T-cell (primary cell): ENCODE data around the gene DCUN1D3. TPM values are rescaled to one million over a fixed set of nuclear protein-coding genes. Genes with fewer than 3 reads are reported as not detected.

Source experiments
- ATAC-seq, 4 experiments: fragments of 200-7000 bp in 3 of 4; fragments of 150-1000 bp in 1 of 4; cut with Tn5 transposase; replicated peaks in 1 of 4; 1 replicate in 3 of 4; 2 replicates in 1 of 4; pipeline ENCODE4 v1.10.0; 2021; ENCODE audit warnings: moderate library complexity in 3 of 4, mild to moderate bottlenecking in 2 of 4, moderate number of reproducible peaks in 1 of 4
- CTCF ChIA-PET, 2 donors: fragments of 300-600 bp; sonication (Branson Sonifier 250); formaldehyde crosslinking; loops; one replicate each; lab custom pipeline; 2022; ENCODE audit warnings: antibody characterized with exemption in 2 of 2; lab: Charles Lee
- POLR2A ChIA-PET, 2 donors: fragments of 300-600 bp; sonication (Branson Sonifier 250); formaldehyde crosslinking; loops; one replicate each; lab custom pipeline; 2022; ENCODE audit warnings: antibody characterized with exemption in 2 of 2; lab: Charles Lee
- DNase-seq, 35 experiments: peaks; one replicate each; pipeline versions ENCODE4 v3.0.0 to v3.0.0-alpha.2; 2013 to 2023
- H3K27ac ChIP-seq: one replicate; pipeline ENCODE4 v1.5.1; 2013; ENCODE audit warnings: low read length
- H3K27me3 ChIP-seq, 2 experiments: replicated peaks in 1 of 2; 1 replicate in 1 of 2; 2 replicates in 1 of 2; pipeline versions ENCODE4 v1.6.1 to v1.7.0; 2013; ENCODE audit warnings: low read length in 1 of 2, mixed read lengths in 1 of 2; ENCODE audit not compliant: control insufficient read depth in 2 of 2, insufficient read depth in 2 of 2; ENCODE audit errors: extremely low read depth in 1 of 2
- H3K36me3 ChIP-seq, 2 donors: 1 replicate in 1 of 2; 2 replicates in 1 of 2; pipeline versions ENCODE4 v1.6.1 to v1.7.0; 2013; ENCODE audit warnings: low read length in 1 of 2; ENCODE audit not compliant: control insufficient read depth in 2 of 2, insufficient read depth in 1 of 2; ENCODE audit errors: extremely low read depth in 1 of 2
- H3K4me1 ChIP-seq, 2 experiments: 1 replicate in 1 of 2; 2 replicates in 1 of 2; pipeline versions ENCODE4 v1.6.1 to v1.7.0; 2013; ENCODE audit warnings: low read length in 2 of 2, mixed read lengths in 1 of 2; ENCODE audit not compliant: insufficient read depth in 2 of 2, control insufficient read depth in 1 of 2; ENCODE audit errors: extremely low read depth in 1 of 2
- H3K4me3 ChIP-seq, 2 donors: 1 replicate in 1 of 2; 2 replicates in 1 of 2; pipeline versions ENCODE4 v1.5.1 to v1.7.0; 2013; ENCODE audit warnings: mild to moderate bottlenecking in 2 of 2, low read length in 1 of 2, moderate library complexity in 1 of 2; ENCODE audit not compliant: control insufficient read depth in 1 of 2; ENCODE audit errors: extremely low read depth in 1 of 2
- H3K9me3 ChIP-seq: 2 replicates; pipeline ENCODE4 v1.7.0; 2013
- H3K27ac Mint-ChIP-seq, 2 donors: one replicate each; pipeline ENCODE4 v1.8.0; 2020 to 2021; ENCODE audit warnings: mild to moderate bottlenecking in 2 of 2, mixed read lengths in 2 of 2
- H3K27me3 Mint-ChIP-seq, 2 donors: one replicate each; pipeline ENCODE4 v1.8.0; 2021 to 2022; ENCODE audit warnings: mixed read lengths in 2 of 2
- H3K36me3 Mint-ChIP-seq: one replicate; pipeline ENCODE4 v1.8.0; 2021; ENCODE audit warnings: mixed read lengths
- H3K4me1 Mint-ChIP-seq, 3 donors: one replicate each; pipeline ENCODE4 v1.8.0; 2020 to 2022; ENCODE audit warnings: mixed read lengths in 3 of 3, mild to moderate bottlenecking in 1 of 3
- H3K4me3 Mint-ChIP-seq, 3 donors: one replicate each; pipeline ENCODE4 v1.8.0; 2020 to 2022; ENCODE audit warnings: mild to moderate bottlenecking in 3 of 3, mixed read lengths in 3 of 3, moderate library complexity in 3 of 3
- H3K9me3 Mint-ChIP-seq, 3 donors: one replicate each; pipeline ENCODE4 v1.8.0; 2020 to 2022; ENCODE audit warnings: mixed read lengths in 3 of 3
- WGBS: methylation state at CpG from one replicate; pipeline ENCODE4 v1.1.5; 2013; ENCODE audit warnings: missing lambda C conversion rate; ENCODE audit not compliant: insufficient coverage; 5-methylcytosine and 5-hydroxymethylcytosine counted together
- total RNA-seq, 35 experiments: library from RNA in 6 of 35; stranded (reverse) in 6 of 35; fragments of 120-200 nt in 1 of 35; gene quantifications; one replicate each; pipeline versions ENCODE4 v1.2.1 to v1.2.4 and lab custom pipeline; 2013 to 2026

DCUN1D3 gene
- total RNA-seq, 5 donors from 2014 or later (not counting 1 experiment from before 2014, with no cell fraction given) = 3.3 to 7.5 (median 5.7) TPM

DNA sequence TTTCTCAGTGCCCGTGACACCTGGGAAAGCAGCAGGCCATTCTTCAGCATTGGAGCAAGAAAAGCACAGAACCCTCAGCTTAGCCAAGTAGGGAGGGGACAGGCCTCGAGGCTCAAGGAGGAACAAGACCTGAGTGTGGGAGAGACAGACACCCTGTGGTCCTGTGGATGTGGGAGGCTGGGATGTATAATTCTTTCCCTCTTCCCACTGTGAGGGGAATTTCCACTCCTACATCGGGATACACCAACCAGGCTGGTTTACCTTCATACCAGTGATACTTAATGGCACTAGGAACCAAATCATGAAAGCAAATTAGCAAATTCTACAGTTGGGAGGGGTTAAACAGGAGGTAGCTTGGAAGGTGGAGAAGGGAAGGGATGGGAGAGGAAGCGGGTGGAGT lies 42.1 kb upstream of the DCUN1D3 start:
- ChIA-PET CTCF (interaction anchor here (0.7 kb wide), 2 partner anchors 64 to 971 kb away, joined by 5 to 11 read pairs; no protein-coding TSS in a partner anchor), POLR2A (interaction anchor here in 1 of 2 donors (0.6 kb wide), 1 partner anchor 350 kb away, joined by 4 read pairs; no protein-coding TSS in a partner anchor)
- ATAC-seq (no peak), DNase-seq (no peak)
- H3K36me3 ChIP-seq = no peaks in the 10 kb centered on the region
- Mint-ChIP-seq H3K4me3 (no peak overlapping the region), H3K27ac (no peak overlapping the region), H3K4me1 (peaks cover 5 to 13% (median 10%) of the 10 kb centered on the region in 3 donors), H3K27me3 (no peaks in the 10 kb centered on the region), H3K36me3 (no peaks in the 10 kb centered on the region), H3K9me3 (no peaks in the 10 kb centered on the region)
- no peaks in the 10 kb centered on the region for H3K27me3 ChIP-seq
- WGBS = 86% methylated on average over 1 of the region's 4 CpGs
- no peak overlapping the region for H3K27ac ChIP-seq
- no peaks in the 10 kb centered on the region for H3K4me1 ChIP-seq
- no peak overlapping the region for H3K4me3 ChIP-seq
- no peaks in the 10 kb centered on the region for H3K9me3 ChIP-seq

DNA sequence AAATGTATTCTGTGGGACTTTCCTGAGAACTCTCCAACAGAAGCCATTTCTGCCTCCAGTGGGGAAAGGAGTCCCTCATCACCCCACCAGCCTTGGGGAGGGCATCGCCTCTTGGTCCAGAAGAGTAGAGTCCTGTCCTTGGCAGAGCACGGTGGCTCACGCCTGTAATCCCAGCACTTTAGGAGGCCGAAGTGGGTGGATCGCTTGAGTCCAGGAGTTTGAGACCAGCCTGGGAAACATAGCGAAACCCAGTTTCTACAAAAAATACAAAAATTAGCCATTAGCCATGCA lies 41.4 kb upstream of the DCUN1D3 start:
- Histone ChIP-seq H3K36me3 (no peaks in the 10 kb centered on the region), H3K9me3 (no peaks in the 10 kb centered on the region), H3K27ac (no peak overlapping the region), H3K27me3 (peaks cover 0 to 2% of the 10 kb centered on the region in 2 experiments), H3K4me3 (no peak overlapping the region), H3K4me1 (no peaks in the 10 kb centered on the region)
- Mint-ChIP-seq H3K27ac (no peak overlapping the region), H3K36me3 (no peaks in the 10 kb centered on the region), H3K4me1 (peaks cover 5 to 13% (median 10%) of the 10 kb centered on the region in 3 donors), H3K9me3 (no peaks in the 10 kb centered on the region), H3K27me3 (no peaks in the 10 kb centered on the region), H3K4me3 (no peak overlapping the region)
- ChIA-PET CTCF (no interaction called here), POLR2A (interaction anchor here in 1 of 2 donors (0.7 kb wide), 1 partner anchor 9 kb away, joined by 6 read pairs; no protein-coding TSS in a partner anchor)
- WGBS = 97% methylated on average over 5 of the region's 6 CpGs
- no peak for ATAC-seq
- no peak for DNase-seq

GRCh38 chr16:20940871-20941635 lies 40.9 kb upstream of the DCUN1D3 start:
- Histone ChIP-seq H3K9me3 (no peaks in the 10 kb centered on the region), H3K36me3 (no peaks in the 10 kb centered on the region), H3K27ac (no peak overlapping the region), H3K27me3 (peaks cover 0 to 6% of the 10 kb centered on the region in 2 experiments), H3K4me3 (no peak overlapping the region), H3K4me1 (no peaks in the 10 kb centered on the region)
- H3K4me3 Mint-ChIP-seq = no peak overlapping the region
- no peaks in the 10 kb centered on the region for H3K9me3 Mint-ChIP-seq
- no peaks in the 10 kb centered on the region for H3K27me3 Mint-ChIP-seq
- POLR2A ChIA-PET = interaction anchor here in 1 of 2 donors (0.7 kb wide), 1 partner anchor 9 kb away, joined by 6 read pairs; no protein-coding TSS in a partner anchor
- WGBS = 29% methylated on average over 2 of the region's 6 CpGs
- no peak for DNase-seq
- peaks cover 5 to 13% (median 10%) of the 10 kb centered on the region in 3 donors for H3K4me1 Mint-ChIP-seq
- no peak for ATAC-seq
- H3K27ac Mint-ChIP-seq = no peak overlapping the region
- CTCF ChIA-PET = no interaction called here
- H3K36me3 Mint-ChIP-seq = no peaks in the 10 kb centered on the region

GRCh38 chr16:20939611-20940010 lies 39.5 kb upstream of the DCUN1D3 start:
- Histone ChIP-seq H3K4me1 (no peaks in the 10 kb centered on the region), H3K27me3 (peaks cover 0 to 6% of the 10 kb centered on the region in 2 experiments), H3K27ac (no peak overlapping the region), H3K9me3 (no peaks in the 10 kb centered on the region), H3K36me3 (no peaks in the 10 kb centered on the region), H3K4me3 (no peak overlapping the region)
- ChIA-PET POLR2A (no interaction called here), CTCF (no interaction called here)
- no peaks in the 10 kb centered on the region for H3K27me3 Mint-ChIP-seq
- ATAC-seq = no peak
- H3K9me3 Mint-ChIP-seq = no peaks in the 10 kb centered on the region
- H3K4me3 Mint-ChIP-seq = no peak overlapping the region
- H3K4me1 Mint-ChIP-seq = peaks cover 5 to 13% (median 10%) of the 10 kb centered on the region in 3 donors
- no peaks in the 10 kb centered on the region for H3K36me3 Mint-ChIP-seq
- H3K27ac Mint-ChIP-seq = no peak overlapping the region
- DNase-seq = no peak

DNA sequence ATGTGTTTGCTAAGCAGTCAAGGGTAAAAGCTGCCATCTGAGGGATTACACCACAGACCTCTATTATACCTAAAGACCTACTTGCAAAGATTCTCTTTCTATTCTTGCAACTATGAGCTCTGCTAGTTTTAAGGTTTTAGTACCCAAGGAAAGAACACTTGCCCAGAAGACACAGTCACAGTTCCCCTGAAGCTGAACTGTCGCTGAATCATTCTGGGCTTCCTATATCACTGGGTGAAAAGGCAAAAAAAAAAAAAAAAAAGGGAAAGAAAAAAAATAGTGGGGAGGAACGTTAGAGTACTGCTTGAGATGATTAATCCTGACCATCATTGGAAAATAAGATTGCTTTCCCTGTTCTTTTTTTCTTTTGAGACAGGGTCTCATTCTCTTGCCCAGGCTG lies 38.3 kb upstream of the DCUN1D3 start:
- H3K27me3 Mint-ChIP-seq = no peaks in the 10 kb centered on the region
- H3K36me3 Mint-ChIP-seq = no peaks in the 10 kb centered on the region
- no peak overlapping the region for H3K27ac ChIP-seq
- no peak overlapping the region for H3K4me3 ChIP-seq
- POLR2A ChIA-PET = no interaction called here
- peaks cover 0 to 6% of the 10 kb centered on the region in 2 experiments for H3K27me3 ChIP-seq
- no peak overlapping the region for H3K27ac Mint-ChIP-seq
- WGBS = no CpG with 5 or more reads among the region's 2 CpGs
- no peak for DNase-seq
- CTCF ChIA-PET = interaction anchor here in 1 of 2 donors (0.6 kb wide), 1 partner anchor 13 kb away, joined by 12 read pairs; no protein-coding TSS in a partner anchor
- peaks cover 5 to 9% (median 8%) of the 10 kb centered on the region in 3 donors for H3K4me1 Mint-ChIP-seq
- no peaks in the 10 kb centered on the region for H3K9me3 ChIP-seq
- H3K4me1 ChIP-seq = no peaks in the 10 kb centered on the region
- no peaks in the 10 kb centered on the region for H3K9me3 Mint-ChIP-seq
- no peak for ATAC-seq
- H3K4me3 Mint-ChIP-seq = no peak overlapping the region
- H3K36me3 ChIP-seq = no peaks in the 10 kb centered on the region

DNA sequence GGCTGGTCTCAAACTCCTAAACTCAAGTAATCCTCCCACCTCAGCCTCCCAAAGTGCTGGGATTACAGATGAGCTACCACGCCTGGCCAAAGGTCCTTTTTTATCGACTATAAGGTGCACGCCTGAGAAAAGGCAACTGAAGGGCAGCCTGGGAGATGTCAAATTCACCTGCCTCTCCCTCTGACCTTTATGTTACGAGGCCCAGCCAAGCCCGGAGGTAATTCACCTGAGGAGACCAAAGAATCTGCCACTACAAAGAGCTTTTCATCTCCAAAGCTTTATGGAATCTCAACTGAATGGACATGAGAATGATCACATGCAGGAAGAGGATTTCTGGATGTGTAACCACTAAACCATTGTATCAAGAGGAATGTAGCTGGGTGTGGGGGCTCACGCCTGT lies 37.6 kb upstream of the DCUN1D3 start:
- ATAC-seq (no peak), DNase-seq (no peak)
- no peak overlapping the region for H3K27ac ChIP-seq
- POLR2A ChIA-PET = no interaction called here
- no peaks in the 10 kb centered on the region for H3K36me3 ChIP-seq
- no peak overlapping the region for H3K4me3 Mint-ChIP-seq
- CTCF ChIA-PET = no interaction called here
- H3K36me3 Mint-ChIP-seq = no peaks in the 10 kb centered on the region
- H3K9me3 Mint-ChIP-seq = no peaks in the 10 kb centered on the region
- peaks cover 0 to 6% of the 10 kb centered on the region in 2 experiments for H3K27me3 ChIP-seq
- peaks cover 5 to 8% (median 6%) of the 10 kb centered on the region in 3 donors for H3K4me1 Mint-ChIP-seq
- no peaks in the 10 kb centered on the region for H3K9me3 ChIP-seq
- no peaks in the 10 kb centered on the region for H3K4me1 ChIP-seq
- H3K4me3 ChIP-seq = no peak overlapping the region
- 92% methylated on average over 4 of the region's 6 CpGs for WGBS
- no peaks in the 10 kb centered on the region for H3K27me3 Mint-ChIP-seq
- no peak overlapping the region for H3K27ac Mint-ChIP-seq
